ENCODE measurements around the gene ZNF750.

ZNF750 gene

GRCh38 chr17:82803185-82803584, 36.6 kb downstream of the ZNF750 start:
- DNase-seq (ENCODE audit: extremely low read depth, low read depth) = no peak
- H3K4me3 ChIP-seq (replicated peaks; ENCODE audit: low read depth, low read length) = no peak overlapping the region
- no peak for TF ChIP-seq CTCF (IDR thresholded peaks at IDR 0.05; ENCODE audit: low read depth, low read length, missing control alignments)

GRCh38 chr17:82802075-82802780, 37.6 kb downstream of the ZNF750 start:
- TF ChIP-seq CTCF (IDR thresholded peaks at IDR 0.05; ENCODE audit: low read depth, low read length, missing control alignments) = no peak
- DNase-seq (ENCODE audit: extremely low read depth, low read depth) = no peak
- H3K4me3 ChIP-seq (replicated peaks; ENCODE audit: low read depth, low read length) = no peak overlapping the region

GRCh38 chr17:82801377-82801970, 38.3 kb downstream of the ZNF750 start:
- no peak for DNase-seq (ENCODE audit: extremely low read depth, low read depth)
- no peak for TF ChIP-seq CTCF (IDR thresholded peaks at IDR 0.05; ENCODE audit: low read depth, low read length, missing control alignments)
- H3K4me3 ChIP-seq (replicated peaks; ENCODE audit: low read depth, low read length) = no peak overlapping the region

- DNase-seq (ENCODE audit: extremely low read depth, low read depth) = no peak
- TF ChIP-seq CTCF (IDR thresholded peaks at IDR 0.05; ENCODE audit: low read depth, low read length, missing control alignments) = no peak
- H3K4me3 ChIP-seq (replicated peaks; ENCODE audit: low read depth, low read length) = no peak overlapping the region
These were observed 38.9 kb downstream of the ZNF750 start for GRCh38 chr17:82800885-82801284.

GRCh38 chr17:82799591-82799990, 40.2 kb downstream of the ZNF750 start:
- no peak for DNase-seq (ENCODE audit: extremely low read depth, low read depth)
- TF ChIP-seq CTCF (IDR thresholded peaks at IDR 0.05; ENCODE audit: low read depth, low read length, missing control alignments) = no peak

GRCh38 chr17:82798752-82799151, 41.1 kb downstream of the ZNF750 start:
- no peak overlapping the region for H3K4me3 ChIP-seq (replicated peaks; ENCODE audit: low read depth, low read length)
- no peak for DNase-seq (ENCODE audit: extremely low read depth, low read depth)
- no peak for TF ChIP-seq CTCF (IDR thresholded peaks at IDR 0.05; ENCODE audit: low read depth, low read length, missing control alignments)

More at GRCh38 chr17:82799591-82799990, 40.2 kb downstream of the ZNF750 start:
- H3K4me3 ChIP-seq (replicated peaks; ENCODE audit: low read depth, low read length) = no peak overlapping the region
